ENCODE data around the gene NAALADL2.

GRCh38 chr3:174907628-174908407 lies 48.7 kb downstream of the NAALADL2 start:
- TF ChIP-seq, protein P1, sequence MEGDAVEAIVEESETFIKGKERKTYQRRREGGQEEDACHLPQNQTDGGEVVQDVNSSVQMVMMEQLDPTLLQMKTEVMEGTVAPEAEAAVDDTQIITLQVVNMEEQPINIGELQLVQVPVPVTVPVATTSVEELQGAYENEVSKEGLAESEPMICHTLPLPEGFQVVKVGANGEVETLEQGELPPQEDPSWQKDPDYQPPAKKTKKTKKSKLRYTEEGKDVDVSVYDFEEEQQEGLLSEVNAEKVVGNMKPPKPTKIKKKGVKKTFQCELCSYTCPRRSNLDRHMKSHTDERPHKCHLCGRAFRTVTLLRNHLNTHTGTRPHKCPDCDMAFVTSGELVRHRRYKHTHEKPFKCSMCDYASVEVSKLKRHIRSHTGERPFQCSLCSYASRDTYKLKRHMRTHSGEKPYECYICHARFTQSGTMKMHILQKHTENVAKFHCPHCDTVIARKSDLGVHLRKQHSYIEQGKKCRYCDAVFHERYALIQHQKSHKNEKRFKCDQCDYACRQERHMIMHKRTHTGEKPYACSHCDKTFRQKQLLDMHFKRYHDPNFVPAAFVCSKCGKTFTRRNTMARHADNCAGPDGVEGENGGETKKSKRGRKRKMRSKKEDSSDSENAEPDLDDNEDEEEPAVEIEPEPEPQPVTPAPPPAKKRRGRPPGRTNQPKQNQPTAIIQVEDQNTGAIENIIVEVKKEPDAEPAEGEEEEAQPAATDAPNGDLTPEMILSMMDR (IDR thresholded peaks at IDR 0.05; ENCODE audit: low read length) = no peak
- no peak for TF ChIP-seq EZH2 (IDR thresholded peaks at IDR 0.05; ENCODE audit: borderline replicate concordance, low read length)

Measured in OCI-LY1 (cell line).